GM19023 (cell line): ENCODE results near the gene ZNF276.
A peak's percentile ranks its signal among the peaks of the same experiment; 100 is the strongest.
"Not testable (repeated sequence)": the region's sequence is repeated elsewhere in the genome, so short reads cannot be mapped to it uniquely, and the experiment has no call there.

Experiments
- ATAC-seq: cut with Tn5 transposase; IDR thresholded peaks from one replicate; pipeline ENCODE4 v1.9.1; 2021; ENCODE audit warnings: mild to moderate bottlenecking, moderate library complexity; ENCODE audit not compliant: unreplicated experiment

The ZNF276 gene

GRCh38 chr16:89695875-89696669, 25.3 kb upstream of the ZNF276 start:
- no peak for ATAC-seq

- ATAC-seq: no peak
Measured at GRCh38 chr16:89696670-89697128, 24.6 kb upstream of the ZNF276 start.

DNA sequence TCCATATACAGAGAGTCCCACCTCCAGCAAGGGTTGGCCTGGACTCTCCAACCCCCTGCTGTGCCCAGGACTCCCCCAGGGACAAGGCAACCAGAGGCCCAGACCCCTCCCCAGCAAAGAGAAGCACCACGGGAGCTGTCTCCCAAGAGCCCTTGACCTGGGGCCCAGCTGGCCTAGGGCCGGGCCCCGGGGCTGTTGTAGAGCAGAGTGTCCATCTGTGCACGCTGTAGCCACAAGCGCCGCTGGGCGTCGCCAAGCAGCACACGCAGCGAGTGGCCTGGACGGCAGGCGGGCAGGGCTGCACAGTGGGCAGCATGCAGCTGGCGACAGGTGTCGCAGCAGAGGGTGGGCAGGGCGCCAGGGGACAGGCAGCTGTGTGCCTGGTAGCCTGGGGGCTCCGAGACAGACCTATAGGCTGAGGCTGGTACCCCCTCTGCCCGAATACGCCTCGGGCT, 24.1 kb upstream of the ZNF276 start:
- no peak for ATAC-seq

- no peak for ATAC-seq
Measured at GRCh38 chr16:89697616-89698331, 23.6 kb upstream of the ZNF276 start.

- ATAC-seq: not testable (repeated sequence)
Measured at GRCh38 chr16:89698717-89699116, 22.6 kb upstream of the ZNF276 start.

GRCh38 chr16:89699629-89700099, 21.7 kb upstream of the ZNF276 start:
- ATAC-seq: not testable (repeated sequence)

DNA sequence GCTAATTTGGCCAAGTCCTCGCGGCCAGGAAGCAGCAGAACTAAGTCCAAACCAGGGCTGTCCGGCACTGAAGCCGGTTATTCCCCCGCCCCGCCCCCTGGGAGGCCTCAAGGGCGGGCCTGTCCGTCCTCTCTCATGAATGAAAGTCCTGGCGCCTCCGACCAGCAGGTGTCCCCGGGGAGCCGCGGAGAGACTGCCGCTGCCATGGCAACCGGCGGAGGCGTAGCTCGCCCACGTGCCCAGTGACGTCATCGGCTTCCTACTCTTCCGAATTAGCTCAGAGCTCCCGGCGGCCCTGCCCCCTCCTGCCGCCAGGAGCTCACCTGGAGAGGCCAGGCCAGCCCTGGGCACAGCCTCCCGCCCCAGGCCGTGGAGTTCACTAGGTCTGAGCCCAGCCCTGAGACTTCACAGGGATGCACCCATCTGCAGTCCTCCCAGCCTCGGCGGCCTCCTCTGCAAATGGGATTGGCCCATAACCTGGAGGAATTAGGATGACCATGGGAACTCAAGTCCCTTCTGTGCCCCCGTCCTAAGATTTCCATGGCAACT, 21.2 kb upstream of the ZNF276 start:
- ATAC-seq: peak; percentile 38

DNA sequence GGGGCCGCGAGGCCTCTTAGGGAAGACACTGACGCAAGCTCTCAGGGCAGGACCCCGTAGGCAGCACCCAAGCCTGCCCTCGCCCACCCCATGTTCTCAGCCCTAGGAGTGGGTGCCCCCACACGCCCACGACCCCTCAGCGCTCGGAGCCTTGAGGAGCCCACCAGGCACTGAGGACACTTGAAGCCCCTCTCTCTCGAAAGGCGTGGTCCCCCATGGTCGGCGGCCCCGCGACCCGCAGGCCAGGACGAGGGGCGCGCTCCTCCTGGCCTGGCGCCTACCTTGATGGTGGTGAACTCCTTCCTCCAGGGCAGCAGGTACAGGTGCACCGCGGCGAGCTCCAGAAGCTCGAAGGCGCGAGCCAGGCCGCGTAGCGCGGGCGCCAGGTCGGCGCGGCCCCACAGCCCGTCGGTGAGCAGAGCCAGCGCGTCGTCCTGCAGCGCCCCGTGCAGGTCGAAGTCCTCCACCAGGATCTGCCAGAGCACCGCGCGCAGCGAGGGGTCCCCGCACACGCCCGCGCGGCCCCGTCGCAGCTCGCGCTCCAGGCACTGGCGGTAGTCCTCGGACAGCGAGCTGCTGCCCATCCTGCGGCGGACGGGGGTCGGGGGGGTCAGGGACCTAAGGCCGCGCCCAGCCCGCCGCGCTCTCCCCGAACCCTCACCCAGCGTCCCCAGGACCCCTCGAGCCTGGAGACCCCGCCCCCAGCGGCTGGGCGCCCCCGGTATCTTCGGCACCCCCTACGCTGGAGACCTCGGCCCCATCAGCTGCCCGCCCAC, 20.5 kb upstream of the ZNF276 start:
- peak; percentile 4 for ATAC-seq

DNA sequence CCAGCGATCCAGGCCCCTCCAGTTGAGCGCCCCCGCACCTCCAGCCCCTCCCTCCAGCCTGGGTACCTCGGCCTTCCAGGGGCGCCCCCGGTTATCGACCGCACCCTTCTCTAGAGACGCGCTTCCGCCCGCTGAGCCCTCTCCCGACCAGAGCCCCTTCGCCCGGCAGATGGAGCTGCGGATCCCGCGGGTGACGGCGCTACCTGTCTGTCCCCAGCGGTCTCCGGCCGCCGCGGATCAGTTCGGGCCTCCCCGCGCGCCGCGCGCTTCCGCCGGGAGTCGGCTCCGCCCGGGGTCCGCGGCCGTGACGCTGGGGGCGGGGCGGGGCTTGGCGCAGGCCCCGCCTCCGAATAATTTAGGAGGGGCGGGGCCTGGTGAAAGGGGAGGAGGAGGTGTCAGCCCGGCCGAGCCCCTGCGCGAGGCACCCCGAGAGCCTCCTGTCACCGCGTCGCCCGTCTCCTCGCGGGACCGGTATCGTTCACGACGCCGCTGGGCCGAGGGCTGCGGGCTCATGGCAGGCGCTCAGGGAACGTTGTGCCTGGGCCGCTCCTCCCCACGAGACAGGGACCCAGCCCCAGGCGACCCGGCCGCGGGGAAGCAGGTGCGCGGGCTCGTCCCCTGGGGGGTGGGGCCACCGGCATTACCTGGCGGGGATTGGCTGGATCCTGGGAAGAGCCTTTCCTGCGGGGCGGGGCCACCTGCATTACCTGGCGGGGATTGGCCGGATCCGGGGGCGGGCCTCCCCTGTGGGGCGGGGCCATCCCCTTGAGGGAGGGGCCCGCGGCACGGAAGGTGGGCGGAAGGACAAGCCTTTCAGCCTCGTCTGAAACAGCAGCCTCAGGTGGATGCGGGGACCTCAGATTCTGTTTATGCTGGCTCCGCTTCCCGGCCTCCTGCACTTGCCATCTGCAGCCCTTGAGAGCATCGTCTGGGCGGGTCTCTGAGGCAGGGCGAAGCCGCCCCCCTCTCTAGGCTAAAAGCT, 19.6 kb upstream of the ZNF276 start, which contains the start of gene SPATA2L:
TSS of gene SPATA2L (minus strand) at position 281 of the 982 bp plus-strand sequence. CDS start 473 bp downstream, outside the sequence.
- peak; percentile 68 for ATAC-seq

GRCh38 chr16:89704281-89704680, 17.1 kb upstream of the ZNF276 start:
- ATAC-seq: no peak

GRCh38 chr16:89705006-89705405, 16.3 kb upstream of the ZNF276 start:
- no peak for ATAC-seq

- ATAC-seq: no peak
Measured at GRCh38 chr16:89706518-89707260, 14.6 kb upstream of the ZNF276 start.

DNA sequence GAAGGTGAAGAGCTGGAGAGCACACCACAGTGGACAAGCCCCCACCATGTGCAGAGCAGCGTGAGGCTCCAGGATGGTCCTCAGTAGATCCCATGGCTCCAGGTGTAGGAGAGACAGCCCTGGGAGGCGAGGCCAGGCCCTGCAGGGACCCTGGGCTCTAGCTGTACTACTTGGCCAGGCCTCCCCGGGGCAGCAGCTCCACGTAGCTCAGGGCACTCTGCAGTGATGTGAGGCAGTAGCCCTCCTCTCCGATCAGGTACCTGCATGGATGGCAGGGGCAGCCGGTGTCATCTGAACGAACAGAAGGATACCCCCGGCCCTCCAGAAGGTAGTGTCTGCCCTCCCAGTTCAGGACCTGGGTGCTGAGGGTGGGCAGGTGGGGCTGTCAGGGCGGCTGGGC, 13.6 kb upstream of the ZNF276 start:
- ATAC-seq: no peak

DNA sequence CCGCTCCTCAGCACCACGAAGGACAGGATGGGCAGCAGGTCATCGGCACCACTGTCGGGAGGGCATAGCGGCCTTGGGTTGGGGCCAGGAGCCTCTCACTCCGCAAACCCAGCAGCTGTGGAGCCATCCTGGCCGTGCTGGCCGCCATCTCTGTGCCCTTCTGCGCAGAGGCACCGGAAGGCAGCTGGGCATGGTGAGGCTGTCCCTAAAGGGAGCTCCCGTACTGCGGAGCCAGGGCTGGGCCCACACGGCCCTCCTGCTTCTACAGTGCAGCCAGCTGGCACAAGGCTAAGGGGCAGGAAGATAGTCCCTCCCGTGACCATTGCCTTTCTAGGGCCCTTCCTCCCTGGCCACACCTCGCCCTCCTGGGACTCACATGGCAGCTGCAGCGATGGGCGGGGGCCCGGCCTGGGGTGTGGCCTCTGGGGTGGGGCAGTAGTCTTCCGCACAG, 12.8 kb upstream of the ZNF276 start:
- no peak for ATAC-seq

GRCh38 chr16:89709166-89709565, 12.2 kb upstream of the ZNF276 start:
- ATAC-seq: no peak

DNA sequence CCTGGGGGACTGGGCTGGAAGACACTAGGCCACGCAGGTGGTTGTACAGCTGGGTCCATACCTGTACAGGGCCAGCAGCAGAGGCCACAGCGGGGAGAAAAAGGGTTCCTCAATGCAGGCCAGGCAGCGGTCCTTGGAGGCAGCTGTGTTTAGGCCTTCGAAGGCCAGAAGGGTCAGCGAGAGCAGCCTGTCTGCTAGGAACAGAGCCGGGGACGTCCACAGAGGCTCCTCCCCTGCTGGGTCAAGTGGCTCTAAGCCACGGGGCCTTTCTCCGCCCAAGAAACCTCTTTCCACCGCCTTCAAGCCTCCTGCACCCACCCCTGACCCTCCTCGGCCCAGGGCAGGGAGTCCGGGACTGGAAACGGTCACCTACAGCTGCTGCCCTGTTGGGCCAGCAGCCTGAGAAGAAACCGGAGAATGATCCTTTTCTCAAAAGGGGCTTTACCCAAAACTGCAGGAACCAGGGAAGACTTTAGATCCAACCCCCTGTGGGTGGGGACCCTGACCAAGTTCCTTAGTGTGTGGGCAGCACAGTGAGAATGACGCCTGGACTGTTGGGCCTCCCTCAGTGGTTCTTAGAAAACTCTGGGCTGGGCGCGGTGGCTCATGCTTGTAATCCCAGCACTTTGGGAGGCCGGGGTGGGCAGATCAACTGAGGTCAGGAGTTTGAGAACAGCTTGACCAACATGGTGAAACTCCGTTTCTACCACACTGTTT, 11.5 kb upstream of the ZNF276 start:
- no peak for ATAC-seq

GRCh38 chr16:89710709-89711564, 10.4 kb upstream of the ZNF276 start:
- ATAC-seq: no peak
